C4-2B (cell line): ENCODE data around the gene SAMD7.

Experiments used
- ZFX ChIP-seq: fragments of 450-650 bp; IDR thresholded peaks from 2 replicates; pipeline ENCODE4 v1.6.1; 2017
- TF ChIP-seq, protein P1 (sequence below): fragments of 450-650 bp; conservative IDR thresholded peaks from 2 replicates; pipeline ENCODE4 v1.5.1; 2017; ENCODE audit warnings: mild to moderate bottlenecking

DNA sequence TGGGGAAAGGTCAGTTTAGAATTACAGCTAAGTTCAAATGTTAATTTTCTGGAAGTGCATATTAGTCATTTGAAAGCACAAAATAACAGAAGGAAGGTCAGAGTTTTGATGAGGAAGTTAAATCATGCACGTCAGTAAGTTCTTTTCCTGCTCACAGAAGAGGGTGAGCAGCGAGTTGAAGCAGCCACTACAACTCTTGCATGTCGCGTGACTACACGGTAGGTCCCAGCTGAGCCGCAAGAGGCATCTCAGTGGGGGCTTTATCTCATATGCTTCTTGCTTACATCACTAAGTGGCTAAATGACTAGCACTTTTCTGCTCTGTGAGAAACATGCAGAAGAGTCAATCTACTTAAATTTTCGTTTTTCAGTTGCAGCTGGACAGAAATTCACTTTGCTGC, 33.9 kb downstream of the SAMD7 start:
- TF ChIP-seq, protein P1, sequence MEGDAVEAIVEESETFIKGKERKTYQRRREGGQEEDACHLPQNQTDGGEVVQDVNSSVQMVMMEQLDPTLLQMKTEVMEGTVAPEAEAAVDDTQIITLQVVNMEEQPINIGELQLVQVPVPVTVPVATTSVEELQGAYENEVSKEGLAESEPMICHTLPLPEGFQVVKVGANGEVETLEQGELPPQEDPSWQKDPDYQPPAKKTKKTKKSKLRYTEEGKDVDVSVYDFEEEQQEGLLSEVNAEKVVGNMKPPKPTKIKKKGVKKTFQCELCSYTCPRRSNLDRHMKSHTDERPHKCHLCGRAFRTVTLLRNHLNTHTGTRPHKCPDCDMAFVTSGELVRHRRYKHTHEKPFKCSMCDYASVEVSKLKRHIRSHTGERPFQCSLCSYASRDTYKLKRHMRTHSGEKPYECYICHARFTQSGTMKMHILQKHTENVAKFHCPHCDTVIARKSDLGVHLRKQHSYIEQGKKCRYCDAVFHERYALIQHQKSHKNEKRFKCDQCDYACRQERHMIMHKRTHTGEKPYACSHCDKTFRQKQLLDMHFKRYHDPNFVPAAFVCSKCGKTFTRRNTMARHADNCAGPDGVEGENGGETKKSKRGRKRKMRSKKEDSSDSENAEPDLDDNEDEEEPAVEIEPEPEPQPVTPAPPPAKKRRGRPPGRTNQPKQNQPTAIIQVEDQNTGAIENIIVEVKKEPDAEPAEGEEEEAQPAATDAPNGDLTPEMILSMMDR = no peak
- no peak for TF ChIP-seq ZFX
